ENCODE measurements around the gene CTSH.
"Not testable (repeated sequence)": the region's sequence is repeated elsewhere in the genome, so short reads cannot be mapped to it uniquely, and the experiment has no call there.

Gene CTSH

DNA sequence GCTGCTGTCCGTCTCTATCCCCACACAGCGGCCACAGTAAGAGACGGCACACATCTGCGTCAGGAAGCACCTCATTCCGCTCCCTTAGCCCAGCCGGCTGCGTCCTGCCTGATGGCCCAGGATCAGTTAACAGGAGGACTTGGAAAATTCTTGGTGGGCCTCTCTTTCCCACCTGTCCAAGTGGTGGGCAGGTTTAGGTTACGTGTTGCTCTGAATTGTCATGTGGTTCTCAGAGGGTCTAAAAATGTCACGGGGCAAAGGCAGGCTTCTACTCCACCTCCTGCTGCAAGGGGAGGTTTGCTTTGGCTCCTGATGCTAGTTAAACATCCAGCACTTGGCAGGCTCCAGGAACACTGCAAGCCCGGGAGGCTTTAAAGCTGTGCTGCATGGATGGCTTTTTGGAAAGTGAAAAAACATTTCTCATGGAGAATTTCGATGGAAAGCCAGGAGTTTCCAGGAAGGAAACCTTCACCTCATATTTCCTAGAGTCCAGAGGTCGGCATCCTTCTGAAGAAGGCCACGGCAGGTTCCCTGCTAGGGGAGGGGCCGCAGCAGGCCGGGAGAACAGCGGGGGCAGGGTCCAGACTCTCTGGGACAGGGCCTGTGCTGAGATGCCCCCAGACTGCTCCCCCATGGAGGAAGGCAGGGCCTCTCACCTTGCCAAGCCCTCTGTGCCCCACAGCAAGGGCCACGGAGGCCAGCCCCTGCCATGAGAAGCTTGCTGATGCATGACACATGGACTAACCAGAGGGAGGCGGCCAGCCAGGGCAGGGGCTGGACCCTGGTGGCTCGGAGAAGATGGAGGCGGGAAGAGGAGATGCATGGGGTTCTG is 10.8 kb downstream of the CTSH start:
- Mint-ChIP-seq H3K9me3 (no peaks in the 10 kb centered on the region), H3K27ac (peak overlapping the region in 1 of 2 donors; percentile 8), H3K4me1 (peaks cover 31% of the 10 kb centered on the region), H3K4me3 (no peak overlapping the region), H3K27me3 (peaks cover 20% of the 10 kb centered on the region)
- ATAC-seq (no peak), DNase-seq (no peak)

DNA sequence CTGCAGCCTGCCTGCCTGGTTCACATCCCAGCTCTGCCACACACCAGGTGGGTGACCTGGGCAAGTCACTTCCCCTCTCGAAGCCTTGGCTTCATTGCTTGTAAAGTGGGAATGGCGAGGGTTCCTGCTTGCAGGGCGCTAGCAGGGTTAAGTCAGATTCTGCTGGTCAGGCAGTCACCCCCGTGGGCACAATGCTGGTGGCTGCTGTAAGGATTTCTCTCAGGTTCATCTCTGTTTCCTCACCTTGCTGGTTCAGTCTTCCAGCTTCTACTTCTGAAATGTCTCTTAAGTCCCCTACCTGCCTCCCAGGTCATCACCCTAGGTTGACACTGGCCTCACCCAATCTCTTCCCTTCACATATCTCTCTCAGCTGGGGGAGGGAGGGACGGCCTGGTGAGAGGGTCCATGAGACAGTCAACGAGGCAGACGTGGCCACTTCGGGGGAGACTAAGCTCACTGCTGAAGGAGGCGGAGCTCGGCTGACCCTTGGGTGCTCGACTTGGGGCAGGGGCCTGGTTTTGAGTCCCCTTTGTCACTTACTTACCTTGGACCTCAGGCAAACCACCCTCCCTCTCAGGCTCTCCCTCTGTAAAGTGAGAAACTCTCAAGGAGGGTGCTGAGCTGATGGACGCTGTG is 11.5 kb downstream of the CTSH start:
- ATAC-seq (no peak), DNase-seq (no peak)
- peaks cover 20% of the 10 kb centered on the region for H3K27me3 Mint-ChIP-seq
- H3K4me3 Mint-ChIP-seq: no peak overlapping the region
- H3K27ac Mint-ChIP-seq: peak overlapping the region in 1 of 2 donors; percentile 8
- no peaks in the 10 kb centered on the region for H3K9me3 Mint-ChIP-seq
- H3K4me1 Mint-ChIP-seq: peaks cover 25% of the 10 kb centered on the region

DNA sequence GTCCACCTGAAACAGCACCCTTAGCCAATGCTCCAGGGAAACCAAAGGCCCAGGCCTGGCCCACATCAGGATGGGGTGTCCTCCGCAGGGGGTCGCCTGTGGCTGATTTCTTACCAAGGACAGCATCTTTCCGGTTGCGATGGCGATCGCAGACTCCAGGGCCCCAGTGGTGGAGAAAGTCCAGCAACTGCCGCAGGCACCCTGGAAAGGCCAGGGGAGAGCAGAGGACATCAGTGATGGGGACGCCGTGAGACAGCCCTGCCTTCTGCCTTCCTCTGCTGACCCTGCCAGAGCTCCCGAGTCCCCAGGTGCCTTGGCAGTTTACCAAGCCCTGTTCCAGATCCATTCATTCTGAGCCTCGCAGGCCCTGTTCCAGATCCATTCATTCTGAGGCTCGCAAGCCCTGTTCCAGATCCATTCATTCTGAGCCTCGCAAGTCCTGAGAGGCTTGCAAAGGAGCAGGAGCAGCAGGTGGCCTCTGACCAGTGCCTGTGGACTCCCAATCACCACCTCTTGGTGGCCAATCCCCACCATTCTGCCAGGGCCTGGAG is 12.5 kb downstream of the CTSH start:
- DNase-seq (no peak), ATAC-seq (no peak)
- peaks cover 17% of the 10 kb centered on the region for H3K4me1 Mint-ChIP-seq
- H3K4me3 Mint-ChIP-seq: no peak overlapping the region
- H3K9me3 Mint-ChIP-seq: no peaks in the 10 kb centered on the region
- no peak overlapping the region for H3K27ac Mint-ChIP-seq
- peaks cover 20% of the 10 kb centered on the region for H3K27me3 Mint-ChIP-seq

DNA sequence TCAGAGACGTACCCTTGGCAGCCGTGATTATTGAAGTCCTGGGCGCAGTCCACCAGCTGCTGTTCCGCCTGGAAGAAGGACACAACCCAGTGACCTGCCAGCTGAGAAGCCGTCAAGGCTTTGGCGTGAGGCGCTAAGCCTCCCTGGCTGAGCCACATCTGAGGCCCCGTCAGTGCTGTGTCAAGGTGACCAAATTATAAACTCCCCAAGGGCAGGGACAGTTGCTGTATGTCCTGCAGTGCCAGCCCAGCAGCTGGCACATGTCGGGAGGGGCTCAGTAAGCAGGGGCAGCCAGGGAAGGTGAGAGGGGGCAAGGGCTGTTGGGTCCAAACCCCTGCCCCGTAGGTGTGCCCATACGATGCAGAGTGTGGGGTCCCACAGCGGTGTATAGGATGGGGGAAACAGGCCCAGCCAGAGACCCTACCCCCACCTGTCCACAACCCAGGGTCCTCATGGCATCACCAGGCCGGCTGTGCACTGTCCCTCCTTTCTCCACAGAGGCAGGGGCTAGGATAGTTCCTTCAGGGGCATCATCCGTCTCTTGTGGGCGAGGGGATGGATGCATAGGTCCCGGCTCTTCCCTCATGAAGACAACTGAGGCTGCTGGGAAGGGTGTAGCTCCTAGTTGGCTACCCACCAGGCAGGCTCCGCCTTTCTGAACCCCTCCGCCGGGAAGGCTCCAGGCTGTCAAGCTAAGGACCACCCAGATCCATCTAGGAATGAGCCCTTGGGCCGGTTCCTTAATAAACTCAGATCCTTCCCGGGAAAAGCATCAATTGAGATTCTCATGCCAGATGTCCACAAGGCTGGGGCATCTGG is 13.2 kb downstream of the CTSH start:
- peak; percentile 4 for ATAC-seq
- Mint-ChIP-seq H3K27me3 (peaks cover 20% of the 10 kb centered on the region), H3K4me3 (no peak overlapping the region), H3K9me3 (no peaks in the 10 kb centered on the region), H3K27ac (no peak overlapping the region), H3K4me1 (peaks cover 10% of the 10 kb centered on the region)
- DNase-seq: no peak

DNA sequence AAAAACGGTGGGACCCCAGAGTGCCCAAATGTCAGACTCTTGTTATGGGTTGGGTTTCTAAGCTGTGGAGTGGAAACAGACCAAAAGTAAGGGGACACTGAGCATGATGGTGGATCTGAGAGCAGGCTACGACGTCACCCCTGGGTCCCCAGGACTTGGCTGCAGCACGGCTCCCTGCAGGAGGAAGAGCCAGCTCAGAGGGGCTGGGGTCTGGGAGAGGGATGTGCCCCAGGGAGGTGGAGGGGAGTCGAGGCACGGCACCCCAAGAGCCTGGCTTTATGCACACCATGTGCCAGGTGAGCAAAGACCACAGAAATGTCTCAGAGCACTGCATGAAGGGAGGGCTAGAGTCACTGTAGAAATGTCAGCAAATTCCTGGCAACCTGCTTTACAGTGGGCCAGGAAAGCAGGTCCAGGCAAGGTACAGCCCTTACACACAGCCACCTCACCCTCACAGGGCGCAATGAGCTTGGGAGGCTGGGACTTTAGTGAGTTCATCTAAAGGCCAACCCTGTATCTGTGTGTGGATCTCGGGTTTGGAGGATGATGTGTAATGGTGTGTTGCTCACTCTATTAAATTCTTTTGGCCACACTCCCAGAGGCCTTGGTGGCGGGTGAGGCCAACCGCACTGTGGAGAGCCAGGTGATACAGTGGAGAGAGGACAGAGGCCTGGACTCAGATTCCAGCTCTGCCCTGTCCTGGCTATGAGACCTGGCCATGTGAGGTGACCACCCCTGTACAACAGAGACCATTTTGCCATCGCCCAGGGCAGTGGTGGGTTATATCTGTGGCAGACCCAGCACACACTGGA is 14.1 kb downstream of the CTSH start:
- Mint-ChIP-seq H3K4me1 (peaks cover 1% of the 10 kb centered on the region), H3K9me3 (no peaks in the 10 kb centered on the region), H3K27me3 (peaks cover 20% of the 10 kb centered on the region), H3K27ac (no peak overlapping the region), H3K4me3 (no peak overlapping the region)
- ATAC-seq (peak; percentile 13), DNase-seq (no peak)

DNA sequence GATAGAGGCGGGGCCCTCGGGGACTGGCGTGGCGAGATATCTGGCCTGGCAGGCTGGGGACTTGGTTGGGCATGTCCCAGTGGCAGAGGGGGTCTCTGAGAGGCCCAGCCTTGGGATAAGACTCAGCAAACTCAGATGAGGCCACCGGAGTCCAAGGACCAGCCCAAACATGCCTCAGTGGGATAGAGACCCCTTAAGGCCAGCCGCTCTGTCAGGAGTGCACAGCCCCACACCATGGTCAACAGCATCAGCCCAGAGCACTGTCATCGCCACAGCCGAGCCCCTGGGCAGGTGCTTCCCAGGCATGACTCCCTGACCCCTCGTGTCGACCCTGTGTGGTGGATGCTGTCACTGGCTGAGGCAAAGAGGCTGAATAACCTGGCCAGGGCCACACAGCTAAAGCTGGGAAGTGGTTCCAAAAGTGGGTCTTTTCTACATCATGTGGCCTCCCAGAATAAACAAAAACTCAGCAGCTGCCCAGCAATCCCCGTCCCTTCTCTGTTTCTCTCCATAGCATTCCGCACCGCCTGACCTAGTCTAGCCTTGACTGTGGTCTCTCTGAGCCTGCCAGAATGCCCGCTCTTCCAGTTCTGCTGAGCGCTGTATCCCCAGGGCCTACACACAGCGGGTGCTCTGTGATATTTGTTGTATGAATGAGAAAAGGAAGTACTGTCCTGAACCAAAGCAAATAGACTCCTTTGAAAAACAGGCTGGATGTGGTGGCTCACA is 15.1 kb downstream of the CTSH start:
- peaks cover 19% of the 10 kb centered on the region for H3K27me3 Mint-ChIP-seq
- no peak overlapping the region for H3K4me3 Mint-ChIP-seq
- no peaks in the 10 kb centered on the region for H3K9me3 Mint-ChIP-seq
- DNase-seq (no peak), ATAC-seq (peak; percentile 8)
- no peaks in the 10 kb centered on the region for H3K4me1 Mint-ChIP-seq
- peak overlapping the region in 1 of 2 donors; percentile 64 for H3K27ac Mint-ChIP-seq

DNA sequence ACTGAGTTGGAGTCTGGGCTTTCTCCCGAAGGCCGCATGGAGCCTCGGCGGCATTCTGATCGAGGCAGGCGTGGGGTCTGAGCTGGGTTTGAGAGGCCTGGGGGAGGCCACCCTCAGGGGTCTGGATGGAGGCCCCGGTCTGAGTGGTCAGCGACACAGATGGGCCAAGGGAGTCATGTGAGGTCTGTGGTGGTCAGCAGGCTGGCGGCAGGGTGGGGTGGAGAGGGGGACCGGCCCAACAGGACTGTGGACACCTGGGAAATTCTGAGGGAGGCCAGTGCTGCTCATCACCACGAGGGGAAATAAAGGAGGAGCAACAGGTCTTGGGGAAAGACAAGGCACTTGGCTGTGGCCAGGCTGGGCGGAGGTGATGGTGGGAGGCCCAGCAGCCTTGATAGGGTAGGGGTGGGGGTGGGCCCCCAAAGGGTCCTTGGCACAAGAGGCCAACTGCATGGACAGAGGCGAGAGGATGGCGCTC is 16.2 kb downstream of the CTSH start:
- ATAC-seq: no peak
- H3K4me1 Mint-ChIP-seq: no peaks in the 10 kb centered on the region
- H3K27me3 Mint-ChIP-seq: peaks cover 10% of the 10 kb centered on the region
- no peaks in the 10 kb centered on the region for H3K9me3 Mint-ChIP-seq
- H3K4me3 Mint-ChIP-seq: no peak overlapping the region
- no peak for DNase-seq
- H3K27ac Mint-ChIP-seq: peak overlapping the region in 1 of 2 donors; percentile 84

DNA sequence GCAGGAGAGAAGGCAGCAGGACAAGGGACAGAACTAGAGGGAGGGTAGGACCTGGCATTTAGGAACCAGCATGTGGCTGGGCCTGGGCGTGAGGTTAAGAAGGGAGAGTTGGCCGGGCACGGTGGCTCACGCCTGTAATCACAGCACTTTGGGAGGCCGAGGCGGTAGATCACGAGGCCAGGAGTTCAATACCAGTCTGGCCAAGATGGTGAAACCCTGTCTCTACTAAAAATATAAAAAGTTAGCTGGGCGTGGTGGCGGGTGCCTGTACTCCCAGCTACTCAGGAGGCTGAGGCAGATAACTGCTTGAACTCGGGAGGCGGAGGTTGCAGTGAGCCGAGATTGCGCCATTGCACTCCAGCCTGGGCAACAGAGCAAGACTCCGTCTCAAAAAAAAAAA is 16.7 kb downstream of the CTSH start:
- peak overlapping the region in 1 of 2 donors; percentile 84 for H3K27ac Mint-ChIP-seq
- H3K4me3 Mint-ChIP-seq, H3K9me3 Mint-ChIP-seq, DNase-seq, ATAC-seq, H3K27me3 Mint-ChIP-seq, H3K4me1 Mint-ChIP-seq: not testable (repeated sequence)

DNA sequence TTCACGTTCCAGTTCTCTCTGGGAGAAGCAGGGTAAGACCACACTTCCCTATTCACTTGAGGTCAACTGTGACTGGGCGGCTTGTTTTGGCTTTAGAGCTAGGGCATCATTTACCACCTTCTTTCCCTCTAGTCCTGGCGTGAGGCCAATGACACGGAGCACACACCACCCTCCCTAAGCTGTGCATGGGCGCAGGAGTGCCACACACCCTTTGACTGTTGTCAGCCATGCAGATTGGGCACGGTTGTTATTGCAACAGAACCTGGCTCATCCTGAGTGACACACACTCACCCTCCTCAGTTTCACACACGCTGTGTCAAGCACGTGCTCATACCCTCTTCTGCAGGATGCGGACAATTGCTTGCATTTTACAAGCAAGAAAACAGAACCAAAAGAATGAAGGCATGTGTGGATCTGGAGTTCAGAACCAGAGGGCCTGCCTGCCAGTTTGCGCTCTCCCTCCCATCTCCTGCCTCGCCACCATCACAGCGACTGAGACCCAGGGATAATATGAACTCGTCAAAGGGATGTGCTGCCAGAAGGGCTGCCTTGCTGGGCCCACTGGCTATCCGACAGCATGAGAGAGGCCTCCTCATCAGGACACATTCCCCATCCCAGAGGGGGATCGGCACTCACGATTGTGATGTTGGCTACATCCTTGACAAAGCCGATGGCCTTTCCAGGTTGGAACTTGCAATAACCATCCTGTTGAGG is 17.6 kb downstream of the CTSH start:
- DNase-seq: no peak
- Mint-ChIP-seq H3K4me1 (no peaks in the 10 kb centered on the region), H3K27ac (no peak overlapping the region), H3K9me3 (no peaks in the 10 kb centered on the region), H3K4me3 (no peak overlapping the region), H3K27me3 (no peaks in the 10 kb centered on the region)
- no peak for ATAC-seq

DNA sequence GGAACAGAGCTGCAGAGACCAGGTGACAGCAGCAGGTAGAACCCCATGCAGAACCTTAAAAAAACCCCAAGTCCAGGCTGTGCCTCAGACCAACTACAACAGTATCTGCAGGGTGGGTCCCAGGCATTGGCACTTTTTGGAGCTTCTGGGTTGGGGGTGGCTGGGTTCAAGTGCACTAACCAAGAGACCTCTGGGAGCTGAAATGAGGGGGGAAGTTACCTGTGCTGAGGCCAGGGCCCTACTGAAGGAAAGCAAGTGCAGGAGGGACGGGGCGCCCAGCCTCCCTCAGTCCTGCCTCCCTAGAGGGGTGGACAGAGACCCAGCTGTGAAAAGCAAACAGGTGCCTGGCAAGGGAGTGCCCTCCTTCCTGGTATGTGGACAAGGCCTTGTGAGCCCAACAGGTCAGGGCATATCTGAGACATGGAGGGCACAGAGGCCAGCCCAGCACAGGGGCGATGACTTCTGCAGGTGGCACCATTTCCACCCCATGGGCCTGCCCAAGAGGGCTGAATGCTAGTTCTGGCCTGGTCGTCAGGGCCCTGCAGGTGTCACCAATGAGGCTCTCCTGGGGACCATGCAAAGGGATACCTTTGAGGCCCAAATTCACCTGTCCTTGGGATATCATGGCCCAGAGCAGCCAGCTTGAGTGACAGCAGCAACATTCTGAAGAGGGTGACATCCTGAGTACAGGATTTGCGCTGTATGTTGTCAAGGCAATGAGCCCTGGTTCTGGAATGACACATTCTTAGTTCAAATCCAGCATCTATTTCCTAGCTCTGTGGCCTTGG is 18.7 kb downstream of the CTSH start:
- Mint-ChIP-seq H3K27me3 (no peaks in the 10 kb centered on the region), H3K27ac (peak overlapping the region in 1 of 2 donors; percentile 58), H3K4me1 (no peaks in the 10 kb centered on the region), H3K4me3 (no peak overlapping the region), H3K9me3 (no peaks in the 10 kb centered on the region)
- ATAC-seq (peak; percentile 24), DNase-seq (no peak)

DNA sequence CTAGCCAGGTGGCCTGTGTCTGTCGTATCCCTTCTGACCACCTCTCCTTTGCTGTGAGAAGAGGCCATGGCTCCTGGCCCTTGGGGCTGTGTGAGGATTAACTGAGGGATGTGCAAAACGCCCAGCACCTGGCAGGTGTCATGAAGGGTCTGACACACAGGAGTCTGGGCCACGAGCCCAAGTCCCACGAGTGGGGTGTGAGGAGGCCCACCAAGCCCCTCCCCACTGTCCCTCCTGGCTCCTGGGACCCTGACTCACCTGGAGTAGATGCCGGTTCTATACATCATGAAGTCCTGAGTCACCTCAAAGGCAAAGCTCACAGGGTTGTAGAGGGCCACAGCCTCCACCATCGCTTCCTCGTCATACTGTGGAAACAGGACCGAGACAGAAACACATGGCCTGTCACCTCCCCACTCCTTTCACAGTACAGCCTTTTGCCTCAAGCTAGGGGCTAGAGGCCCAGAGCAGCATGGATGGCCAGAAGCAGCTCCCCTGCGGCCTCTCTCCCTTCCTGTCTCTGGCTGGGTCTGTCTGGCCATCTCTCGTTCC is 19.7 kb downstream of the CTSH start:
- DNase-seq: no peak
- no peak for ATAC-seq
- Mint-ChIP-seq H3K27ac (no peak overlapping the region), H3K27me3 (no peaks in the 10 kb centered on the region), H3K9me3 (no peaks in the 10 kb centered on the region), H3K4me3 (no peak overlapping the region), H3K4me1 (no peaks in the 10 kb centered on the region)

DNA sequence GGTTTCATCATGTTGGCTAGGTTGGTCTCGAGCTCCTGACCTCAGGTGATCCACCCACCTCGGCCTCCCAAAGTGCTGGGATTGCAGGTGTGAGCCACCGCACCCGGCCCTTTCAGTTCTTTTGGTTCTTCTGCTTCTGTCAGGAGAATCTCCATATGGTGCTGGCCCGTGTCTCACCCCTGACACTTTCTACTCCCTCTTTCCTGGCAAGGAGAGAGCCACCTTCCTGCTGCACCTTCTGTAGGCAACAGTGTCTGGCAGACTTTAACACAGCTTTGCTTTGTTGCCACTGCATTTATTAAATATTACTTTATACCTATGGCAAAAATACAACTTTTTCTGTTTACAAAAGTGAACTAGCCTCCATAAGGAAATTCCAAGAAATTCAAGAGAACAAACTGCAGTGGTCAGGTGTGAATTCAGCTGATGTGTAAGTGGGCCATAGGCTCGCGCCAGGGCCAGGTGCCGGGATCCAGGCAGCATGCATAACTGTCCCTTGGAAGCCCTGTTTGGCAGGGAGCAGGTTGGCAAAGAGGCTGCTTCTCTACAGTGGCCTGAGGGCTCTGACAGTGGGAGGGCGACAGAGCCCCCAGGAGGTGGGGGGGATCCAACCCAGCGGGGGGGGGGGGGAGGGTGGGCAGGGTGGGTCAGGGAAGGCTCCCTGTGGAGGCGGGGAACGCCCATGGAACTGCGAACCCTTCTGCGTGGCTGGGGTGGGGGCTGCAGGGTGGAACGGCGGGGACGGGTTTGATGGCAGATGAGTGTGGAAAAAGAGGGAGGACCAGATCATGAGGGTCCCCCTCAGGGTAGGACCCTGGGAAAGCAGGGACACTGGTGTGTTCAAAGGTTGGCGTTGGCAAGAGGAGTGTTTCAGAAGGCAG is 21.1 kb downstream of the CTSH start:
- no peak for DNase-seq
- no peaks in the 10 kb centered on the region for H3K9me3 Mint-ChIP-seq
- no peaks in the 10 kb centered on the region for H3K27me3 Mint-ChIP-seq
- H3K4me3 Mint-ChIP-seq: no peak overlapping the region
- peak overlapping the region in 1 of 2 donors; percentile 64 for H3K27ac Mint-ChIP-seq
- no peak for ATAC-seq
- no peaks in the 10 kb centered on the region for H3K4me1 Mint-ChIP-seq

Measured in stimulated activated naive CD8-positive, alpha-beta T cell treated with anti-CD3 and anti-CD28 coated beads, Interleukin-15, amount 100 ng/mL, for 72 hours (primary cell).